Epithelial cell of prostate (primary cell): Measurements from ENCODE around the gene GPR52.
A peak's percentile ranks its signal among the peaks of the same experiment; 100 is the strongest.
"Not testable (repeated sequence)": the region's sequence is repeated elsewhere in the genome, so short reads cannot be mapped to it uniquely, and the experiment has no call there.

ENCODE experiments used
- DNase-seq: peaks from one replicate; pipeline ENCODE4 v3.0.0-alpha.2; 2011; ENCODE audit warnings: low read depth, low spot score
- H3K27ac ChIP-seq: fragments of 450-650 bp; 2 replicates; pipeline ENCODE4 v1.5.1; 2017; ENCODE audit warnings: mild to moderate bottlenecking

Gene GPR52

GRCh38 chr1:174447866-174448530 is at the start of gene GPR52:
GPR52 (plus strand) TSS chr1:174447964; CDS start chr1:174448112, 148 bp downstream.
- no peak within 1 kb of the TSS for H3K27ac ChIP-seq
- no peak for DNase-seq

GRCh38 chr1:174398246-174398645 is 49.5 kb upstream of the GPR52 start:
- no peak for DNase-seq
- no peak overlapping the region for H3K27ac ChIP-seq

- no peak for DNase-seq
Measured at GRCh38 chr1:174399211-174399610, 48.6 kb upstream of the GPR52 start.

GRCh38 chr1:174401075-174401474 is 46.7 kb upstream of the GPR52 start:
- no peak overlapping the region for H3K27ac ChIP-seq
- no peak for DNase-seq

More at GRCh38 chr1:174399211-174399610, 48.6 kb upstream of the GPR52 start:
- H3K27ac ChIP-seq, result no peak overlapping the region

GRCh38 chr1:174405219-174405618 is 42.5 kb upstream of the GPR52 start:
- DNase-seq, result no peak
- H3K27ac ChIP-seq, result peak overlapping the region; percentile 75

GRCh38 chr1:174406421-174406820 is 41.3 kb upstream of the GPR52 start:
- peak overlapping the region; percentile 75 for H3K27ac ChIP-seq
- peak; percentile 62 for DNase-seq

- no peak for DNase-seq
- H3K27ac ChIP-seq, result no peak overlapping the region
Measured at GRCh38 chr1:174407665-174408064, 40.1 kb upstream of the GPR52 start.

- H3K27ac ChIP-seq, result no peak overlapping the region
- DNase-seq, result no peak
Measured at GRCh38 chr1:174408146-174408545, 39.6 kb upstream of the GPR52 start.

GRCh38 chr1:174409801-174410200 is 38.0 kb upstream of the GPR52 start:
- DNase-seq, H3K27ac ChIP-seq: not testable (repeated sequence)

- DNase-seq, result no peak
Measured at GRCh38 chr1:174413632-174414031, 34.1 kb upstream of the GPR52 start.

GRCh38 chr1:174414203-174414602 is 33.6 kb upstream of the GPR52 start:
- H3K27ac ChIP-seq, result no peak overlapping the region
- no peak for DNase-seq

More at GRCh38 chr1:174413632-174414031, 34.1 kb upstream of the GPR52 start:
- H3K27ac ChIP-seq, result no peak overlapping the region

- no peak overlapping the region for H3K27ac ChIP-seq
- DNase-seq, result no peak
Measured at GRCh38 chr1:174415506-174415905, 32.3 kb upstream of the GPR52 start.

GRCh38 chr1:174417921-174418320 is 29.8 kb upstream of the GPR52 start:
- no peak overlapping the region for H3K27ac ChIP-seq
- DNase-seq, result no peak

GRCh38 chr1:174425121-174425520 is 22.6 kb upstream of the GPR52 start:
- H3K27ac ChIP-seq, result no peak overlapping the region
- DNase-seq, result no peak

GRCh38 chr1:174426153-174426552 is 21.6 kb upstream of the GPR52 start:
- DNase-seq, result no peak
- no peak overlapping the region for H3K27ac ChIP-seq

- no peak overlapping the region for H3K27ac ChIP-seq
Measured at GRCh38 chr1:174428033-174428432, 19.7 kb upstream of the GPR52 start.

GRCh38 chr1:174428739-174429138 is 19.0 kb upstream of the GPR52 start:
- H3K27ac ChIP-seq, result no peak overlapping the region
- DNase-seq, result no peak

More at GRCh38 chr1:174428033-174428432, 19.7 kb upstream of the GPR52 start:
- DNase-seq, result no peak

- DNase-seq, result peak; percentile 26
- H3K27ac ChIP-seq, result no peak overlapping the region
Measured at GRCh38 chr1:174433451-174433850, 14.3 kb upstream of the GPR52 start.

- no peak overlapping the region for H3K27ac ChIP-seq
- DNase-seq, result no peak
Measured at GRCh38 chr1:174445351-174445750, 2.4 kb upstream of the GPR52 start.

GRCh38 chr1:174445817-174446216 is 1.9 kb upstream of the GPR52 start:
- no peak for DNase-seq

GRCh38 chr1:174448531-174448883 is 743 bp downstream of the GPR52 start:
- no peak for DNase-seq
- H3K27ac ChIP-seq, result no peak overlapping the region

More at GRCh38 chr1:174445817-174446216, 1.9 kb upstream of the GPR52 start:
- H3K27ac ChIP-seq, result no peak overlapping the region

GRCh38 chr1:174448974-174449373 is 1.2 kb downstream of the GPR52 start:
- no peak for DNase-seq
- no peak overlapping the region for H3K27ac ChIP-seq
